CD4-positive, alpha-beta T cell treated with Interleukin-1 beta for 1 hour (primary cell): Measurements from ENCODE around the gene MRPS5.
"Not testable (repeated sequence)": the region's sequence is repeated elsewhere in the genome, so short reads cannot be mapped to it uniquely, and the experiment has no call there.

Experiments used
- DNase-seq, 2 donors: peaks; one replicate each; pipeline ENCODE4 v3.0.0-alpha.2; 2020 to 2022

Gene MRPS5

GRCh38 chr2:95121407-95122196, at the start of gene MRPS5:
MRPS5 (minus strand) TSS chr2:95121808; CDS start chr2:95121791, 17 bp downstream.
- DNase-seq = peak; percentile 80 to 83

- no peak for DNase-seq
These were observed 44.6 kb upstream of the MRPS5 start for GRCh38 chr2:95166065-95166763.

- peak; percentile 97 for DNase-seq
These were observed 43.9 kb upstream of the MRPS5 start, which contains the start of gene ZNF2 for GRCh38 chr2:95165371-95166064. ZNF2 (plus strand) TSS chr2:95165809; CDS start chr2:95176227, 10,418 bp downstream.

- DNase-seq = no peak
These were observed 43.4 kb upstream of the MRPS5 start for GRCh38 chr2:95165030-95165370.

GRCh38 chr2:95159690-95160449, 38.3 kb upstream of the MRPS5 start, which contains the start of gene ZNF514:
ZNF514 (minus strand) TSS chr2:95159848; CDS start chr2:95153253, 6,595 bp downstream.
- DNase-seq = peak; percentile 83

- no peak for DNase-seq
These were observed 37.4 kb upstream of the MRPS5 start for GRCh38 chr2:95158891-95159619.

- DNase-seq = no peak
These were observed 36.8 kb upstream of the MRPS5 start for GRCh38 chr2:95158441-95158840.

- no peak for DNase-seq
These were observed 27.9 kb upstream of the MRPS5 start for GRCh38 chr2:95149397-95149984.

- DNase-seq = no peak
These were observed 22.2 kb upstream of the MRPS5 start for GRCh38 chr2:95143838-95144237.

- no peak for DNase-seq
These were observed 17.1 kb upstream of the MRPS5 start for GRCh38 chr2:95138702-95139101.

GRCh38 chr2:95122197-95122551, 566 bp upstream of the MRPS5 start:
- no peak for DNase-seq

- DNase-seq = no peak
These were observed 558 bp downstream of the MRPS5 start for GRCh38 chr2:95121093-95121406.

- peak; percentile 73 to 77 for DNase-seq
These were observed 6.2 kb downstream of the MRPS5 start for GRCh38 chr2:95115418-95115817.

GRCh38 chr2:95113464-95113863, 8.1 kb downstream of the MRPS5 start:
- DNase-seq = no peak

GRCh38 chr2:95110395-95110794, 11.2 kb downstream of the MRPS5 start:
- DNase-seq = no peak

- DNase-seq = no peak
These were observed 12.3 kb downstream of the MRPS5 start for GRCh38 chr2:95109260-95109659.

GRCh38 chr2:95106081-95106480, 15.5 kb downstream of the MRPS5 start:
- DNase-seq = no peak

- DNase-seq = no peak
These were observed 17.0 kb downstream of the MRPS5 start for GRCh38 chr2:95104606-95105005.

- DNase-seq = no peak
These were observed 21.7 kb downstream of the MRPS5 start for GRCh38 chr2:95099910-95100309.

- DNase-seq = not testable (repeated sequence)
These were observed 23.3 kb downstream of the MRPS5 start for GRCh38 chr2:95098273-95098672.

- no peak for DNase-seq
These were observed 29.6 kb downstream of the MRPS5 start for GRCh38 chr2:95091885-95092555.
